Nephron (organoid): ENCODE data around the gene FRMD6.

Source experiments
- H3K27ac Mint-ChIP-seq, 3 experiments: 2 replicates each; pipeline ENCODE4 v1.8.0; 2020; ENCODE audit warnings: mixed read lengths in 3 of 3, mild to moderate bottlenecking in 2 of 3, moderate library complexity in 1 of 3
- H3K27me3 Mint-ChIP-seq: 2 replicates; pipeline ENCODE4 v1.8.0; 2021; ENCODE audit warnings: low read depth, mild to moderate bottlenecking, moderate library complexity, mixed read lengths
- H3K36me3 Mint-ChIP-seq: 2 replicates; pipeline ENCODE4 v1.8.0; 2020; ENCODE audit warnings: low read depth, mixed read lengths
- H3K4me1 Mint-ChIP-seq: 2 replicates; pipeline ENCODE4 v1.8.0; 2020; ENCODE audit warnings: mixed read lengths
- H3K4me3 Mint-ChIP-seq, 3 experiments: 2 replicates each; pipeline ENCODE4 v1.8.0; 2020; ENCODE audit warnings: mild to moderate bottlenecking in 3 of 3, mixed read lengths in 3 of 3, moderate library complexity in 2 of 3
- H3K9me3 Mint-ChIP-seq: 2 replicates; pipeline ENCODE4 v1.8.0; 2020; ENCODE audit warnings: mixed read lengths
- TF ChIP-seq, protein P1 (sequence below), 3 experiments: fragments of 200-600 bp; sonication (generic); IDR thresholded peaks; one replicate each; pipeline ENCODE4 v1.5.0; 2021; ENCODE audit warnings: antibody characterized with exemption in 3 of 3; ENCODE audit not compliant: unreplicated experiment in 3 of 3

Gene FRMD6

GRCh38 chr14:51677738-51678137, 26.0 kb downstream of the FRMD6 start:
- TF ChIP-seq, protein P1, sequence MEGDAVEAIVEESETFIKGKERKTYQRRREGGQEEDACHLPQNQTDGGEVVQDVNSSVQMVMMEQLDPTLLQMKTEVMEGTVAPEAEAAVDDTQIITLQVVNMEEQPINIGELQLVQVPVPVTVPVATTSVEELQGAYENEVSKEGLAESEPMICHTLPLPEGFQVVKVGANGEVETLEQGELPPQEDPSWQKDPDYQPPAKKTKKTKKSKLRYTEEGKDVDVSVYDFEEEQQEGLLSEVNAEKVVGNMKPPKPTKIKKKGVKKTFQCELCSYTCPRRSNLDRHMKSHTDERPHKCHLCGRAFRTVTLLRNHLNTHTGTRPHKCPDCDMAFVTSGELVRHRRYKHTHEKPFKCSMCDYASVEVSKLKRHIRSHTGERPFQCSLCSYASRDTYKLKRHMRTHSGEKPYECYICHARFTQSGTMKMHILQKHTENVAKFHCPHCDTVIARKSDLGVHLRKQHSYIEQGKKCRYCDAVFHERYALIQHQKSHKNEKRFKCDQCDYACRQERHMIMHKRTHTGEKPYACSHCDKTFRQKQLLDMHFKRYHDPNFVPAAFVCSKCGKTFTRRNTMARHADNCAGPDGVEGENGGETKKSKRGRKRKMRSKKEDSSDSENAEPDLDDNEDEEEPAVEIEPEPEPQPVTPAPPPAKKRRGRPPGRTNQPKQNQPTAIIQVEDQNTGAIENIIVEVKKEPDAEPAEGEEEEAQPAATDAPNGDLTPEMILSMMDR (IDR thresholded peaks at IDR 0.05; ENCODE audit: unreplicated experiment in 3 of 3), result no peak
- Mint-ChIP-seq H3K36me3 (no peaks in the 10 kb centered on the region), H3K27me3 (no peaks in the 10 kb centered on the region), H3K4me1 (peaks cover 28% of the 10 kb centered on the region), H3K4me3 (no peak overlapping the region), H3K9me3 (no peaks in the 10 kb centered on the region), H3K27ac (peak overlapping the region; percentile 77 to 82 (median 79))

DNA sequence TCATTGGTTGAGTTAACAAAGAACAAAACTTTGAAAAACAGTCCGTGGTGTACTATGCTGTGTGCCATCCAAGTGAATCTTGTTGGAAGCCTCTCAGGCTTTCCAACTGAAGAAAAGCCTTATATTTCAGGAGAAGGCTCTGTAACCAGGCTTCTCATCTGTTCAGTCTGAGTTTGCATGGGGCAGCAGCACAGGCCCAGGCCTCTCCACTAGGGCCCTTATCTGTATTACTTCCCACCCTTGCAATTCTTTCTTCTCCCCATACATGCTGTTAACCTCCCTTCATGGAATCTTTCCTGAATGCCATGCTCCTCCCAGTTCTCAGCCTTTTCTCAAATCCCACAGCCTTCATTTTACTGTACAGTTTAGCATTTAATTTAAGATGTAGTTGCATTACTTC, 28.3 kb downstream of the FRMD6 start:
- Mint-ChIP-seq H3K9me3 (no peaks in the 10 kb centered on the region), H3K4me3 (no peak overlapping the region), H3K27ac (peak overlapping the region in 2 of 3 experiments; percentile 15 to 19), H3K27me3 (no peaks in the 10 kb centered on the region), H3K36me3 (no peaks in the 10 kb centered on the region), H3K4me1 (peaks cover 25% of the 10 kb centered on the region)
- TF ChIP-seq, protein P1 (IDR thresholded peaks at IDR 0.05; ENCODE audit: unreplicated experiment in 3 of 3), result no peak

DNA sequence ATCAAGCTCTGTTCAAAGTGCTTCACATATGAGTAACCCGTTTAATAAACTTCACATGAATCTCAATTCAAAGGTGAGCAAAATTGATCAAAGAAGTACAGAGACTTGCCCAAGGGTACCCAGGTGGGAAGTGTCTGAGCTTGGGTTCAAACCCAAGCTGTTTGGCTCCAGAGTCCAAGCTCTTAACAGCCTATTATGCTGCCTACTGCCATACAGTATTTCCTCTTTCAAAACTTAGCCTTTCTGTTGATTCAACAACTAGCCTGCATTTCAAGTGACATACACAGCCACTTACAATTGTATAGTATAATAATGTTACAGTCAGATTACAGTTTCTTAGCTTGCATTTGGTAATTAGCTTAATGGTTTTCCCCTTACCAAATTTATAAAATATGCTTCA, 29.7 kb downstream of the FRMD6 start:
- Mint-ChIP-seq H3K36me3 (no peaks in the 10 kb centered on the region), H3K27ac (no peak overlapping the region), H3K4me1 (peaks cover 22% of the 10 kb centered on the region), H3K27me3 (no peaks in the 10 kb centered on the region), H3K9me3 (no peaks in the 10 kb centered on the region), H3K4me3 (no peak overlapping the region)
- TF ChIP-seq, protein P1 (IDR thresholded peaks at IDR 0.05; ENCODE audit: unreplicated experiment in 3 of 3), result no peak

GRCh38 chr14:51682411-51682810, 30.7 kb downstream of the FRMD6 start:
- no peaks in the 10 kb centered on the region for H3K36me3 Mint-ChIP-seq

GRCh38 chr14:51684760-51685159, 33.0 kb downstream of the FRMD6 start:
- peaks cover 4% of the 10 kb centered on the region for H3K36me3 Mint-ChIP-seq
- H3K4me1 Mint-ChIP-seq, result peaks cover 10% of the 10 kb centered on the region
- H3K27ac Mint-ChIP-seq, result no peak overlapping the region
- no peaks in the 10 kb centered on the region for H3K9me3 Mint-ChIP-seq
- no peak overlapping the region for H3K4me3 Mint-ChIP-seq
- H3K27me3 Mint-ChIP-seq, result no peaks in the 10 kb centered on the region
- TF ChIP-seq, protein P1 (IDR thresholded peaks at IDR 0.05; ENCODE audit: unreplicated experiment in 3 of 3), result no peak

More at GRCh38 chr14:51682411-51682810, 30.7 kb downstream of the FRMD6 start:
- H3K9me3 Mint-ChIP-seq, result no peaks in the 10 kb centered on the region
- H3K27ac Mint-ChIP-seq, result no peak overlapping the region
- no peak overlapping the region for H3K4me3 Mint-ChIP-seq
- H3K27me3 Mint-ChIP-seq, result no peaks in the 10 kb centered on the region
- TF ChIP-seq, protein P1 (IDR thresholded peaks at IDR 0.05; ENCODE audit: unreplicated experiment in 3 of 3), result no peak
- H3K4me1 Mint-ChIP-seq, result peaks cover 12% of the 10 kb centered on the region

DNA sequence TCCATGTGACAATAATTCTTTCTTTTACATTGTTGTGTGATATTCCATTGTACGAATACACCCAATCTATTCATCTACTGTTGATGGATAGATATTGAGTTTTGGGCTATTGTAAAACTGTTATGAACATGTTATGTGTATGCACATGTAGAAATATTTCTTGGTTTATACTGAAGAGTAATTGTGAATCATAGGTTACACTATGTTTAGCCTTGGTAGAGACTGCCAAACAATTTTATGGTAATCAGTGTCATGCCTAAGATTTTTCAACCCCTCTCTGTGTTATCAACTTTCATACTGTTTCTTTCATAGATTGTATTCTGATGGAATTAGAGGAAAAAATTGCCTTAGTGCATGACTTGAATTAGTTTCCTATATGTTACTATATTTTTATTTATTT, 39.5 kb downstream of the FRMD6 start:
- Mint-ChIP-seq H3K9me3 (no peaks in the 10 kb centered on the region), H3K27ac (no peak overlapping the region), H3K36me3 (peaks cover 24% of the 10 kb centered on the region), H3K4me1 (peaks cover 5% of the 10 kb centered on the region), H3K27me3 (no peaks in the 10 kb centered on the region), H3K4me3 (no peak overlapping the region)
- TF ChIP-seq, protein P1 (IDR thresholded peaks at IDR 0.05; ENCODE audit: unreplicated experiment in 3 of 3), result no peak
